Measurements from ENCODE around the gene SPINK4.

The SPINK4 gene

DNA sequence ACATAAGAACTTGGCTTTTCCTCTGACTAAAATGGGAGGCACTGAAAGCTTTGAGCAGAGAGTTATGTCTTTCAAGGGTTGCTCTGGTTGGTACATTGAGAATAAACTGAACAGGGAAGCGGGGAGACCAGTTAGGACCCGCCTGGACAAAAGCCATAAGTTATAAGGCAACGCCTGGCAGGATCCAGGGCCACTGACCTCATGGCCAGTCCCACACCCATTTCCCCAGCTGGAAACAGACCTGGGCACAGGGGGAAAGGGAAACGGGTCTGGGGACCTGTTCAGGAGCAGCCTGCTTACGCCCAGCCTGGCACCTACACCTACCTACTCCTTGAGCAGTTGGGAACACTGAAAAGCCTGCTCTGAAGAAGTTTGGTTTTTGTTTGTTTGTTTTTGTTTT lies 1.3 kb downstream of the SPINK4 start:
- TF ChIP-seq, protein P1, sequence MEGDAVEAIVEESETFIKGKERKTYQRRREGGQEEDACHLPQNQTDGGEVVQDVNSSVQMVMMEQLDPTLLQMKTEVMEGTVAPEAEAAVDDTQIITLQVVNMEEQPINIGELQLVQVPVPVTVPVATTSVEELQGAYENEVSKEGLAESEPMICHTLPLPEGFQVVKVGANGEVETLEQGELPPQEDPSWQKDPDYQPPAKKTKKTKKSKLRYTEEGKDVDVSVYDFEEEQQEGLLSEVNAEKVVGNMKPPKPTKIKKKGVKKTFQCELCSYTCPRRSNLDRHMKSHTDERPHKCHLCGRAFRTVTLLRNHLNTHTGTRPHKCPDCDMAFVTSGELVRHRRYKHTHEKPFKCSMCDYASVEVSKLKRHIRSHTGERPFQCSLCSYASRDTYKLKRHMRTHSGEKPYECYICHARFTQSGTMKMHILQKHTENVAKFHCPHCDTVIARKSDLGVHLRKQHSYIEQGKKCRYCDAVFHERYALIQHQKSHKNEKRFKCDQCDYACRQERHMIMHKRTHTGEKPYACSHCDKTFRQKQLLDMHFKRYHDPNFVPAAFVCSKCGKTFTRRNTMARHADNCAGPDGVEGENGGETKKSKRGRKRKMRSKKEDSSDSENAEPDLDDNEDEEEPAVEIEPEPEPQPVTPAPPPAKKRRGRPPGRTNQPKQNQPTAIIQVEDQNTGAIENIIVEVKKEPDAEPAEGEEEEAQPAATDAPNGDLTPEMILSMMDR (IDR thresholded peaks at IDR 0.05; ENCODE audit: extremely low read depth, missing control alignments) = no peak
- no peak for DNase-seq (ENCODE audit: low spot score)

DNA sequence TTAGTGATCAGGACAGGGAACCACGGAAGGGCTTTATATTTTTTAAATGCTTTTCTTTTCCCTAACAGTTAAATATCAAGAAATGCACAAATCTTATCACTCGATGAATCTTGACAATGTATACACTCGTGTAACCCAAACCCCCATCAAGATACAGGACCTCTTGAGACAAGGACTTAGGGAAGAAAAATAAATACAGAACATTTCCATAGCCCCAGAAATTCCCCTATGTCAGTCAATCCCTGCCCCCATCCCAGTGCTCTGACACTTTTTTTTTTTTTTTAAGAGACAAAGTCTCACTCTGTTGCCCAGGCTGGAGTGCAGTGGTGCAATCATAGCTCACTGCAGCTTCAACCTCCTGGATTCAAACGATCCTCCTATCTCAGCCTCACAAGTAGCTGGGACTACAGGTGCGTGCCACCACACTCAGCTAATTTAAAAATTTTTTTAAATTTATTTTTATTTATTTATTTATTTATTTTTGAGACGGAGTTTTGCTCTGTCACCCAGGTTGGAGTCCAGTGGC lies 2.7 kb downstream of the SPINK4 start:
- TF ChIP-seq, protein P1 (IDR thresholded peaks at IDR 0.05; ENCODE audit: extremely low read depth, missing control alignments) = no peak
- no peak for DNase-seq (ENCODE audit: low spot score)

DNA sequence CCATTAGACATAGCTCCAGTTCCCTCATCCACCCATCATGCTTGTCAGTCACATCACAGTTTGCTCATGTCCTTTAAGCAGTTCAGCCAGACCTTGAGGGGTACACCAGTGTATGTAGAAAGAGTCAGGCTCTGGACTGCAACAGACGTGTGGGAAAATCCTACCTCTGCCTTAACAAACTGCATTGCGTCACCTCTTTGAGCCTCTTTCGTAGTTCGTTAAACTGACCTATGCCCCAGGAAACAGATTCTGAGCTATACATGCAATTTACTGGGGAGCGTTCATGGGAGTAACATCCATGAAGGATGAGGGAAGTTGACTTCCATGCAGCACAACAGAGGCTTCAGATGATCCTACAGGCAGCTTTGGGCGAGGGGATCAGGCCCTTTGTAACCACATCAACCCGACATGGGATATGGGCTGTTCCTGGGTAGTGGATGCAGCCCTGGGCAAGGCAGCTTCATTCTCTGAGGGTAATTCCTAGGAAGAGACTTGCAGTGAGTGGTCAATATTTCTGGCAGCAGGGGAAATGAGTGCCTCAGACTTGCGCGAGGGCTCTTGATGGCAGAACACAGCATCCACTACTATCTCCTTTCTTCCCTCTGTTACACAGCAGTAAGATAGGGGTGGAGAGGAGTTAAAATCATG lies 4.3 kb downstream of the SPINK4 start:
- TF ChIP-seq, protein P1 (IDR thresholded peaks at IDR 0.05; ENCODE audit: extremely low read depth, missing control alignments) = no peak
- no peak for DNase-seq (ENCODE audit: low spot score)

DNA sequence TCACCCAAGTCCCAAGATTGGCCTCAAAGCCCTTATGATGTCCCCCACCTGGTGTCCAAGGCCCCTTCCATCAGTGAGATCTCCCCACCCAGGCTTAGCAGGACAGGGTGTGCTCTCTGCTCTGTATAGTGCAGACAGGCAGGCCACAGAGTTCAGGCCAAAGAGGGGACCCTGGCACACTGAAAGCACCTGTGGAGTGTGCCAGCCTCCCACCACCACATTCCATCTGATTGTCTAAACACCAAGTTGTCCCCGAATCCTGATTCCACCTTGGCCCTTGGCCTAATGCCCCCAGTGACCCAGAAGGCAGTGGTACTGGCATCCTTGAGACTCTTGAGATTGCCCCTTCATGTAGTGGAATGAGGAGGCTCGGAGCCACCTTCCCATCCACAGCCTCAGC lies 5.4 kb downstream of the SPINK4 start:
- TF ChIP-seq, protein P1 (IDR thresholded peaks at IDR 0.05; ENCODE audit: extremely low read depth, missing control alignments) = no peak
- no peak for DNase-seq (ENCODE audit: low spot score)

DNA sequence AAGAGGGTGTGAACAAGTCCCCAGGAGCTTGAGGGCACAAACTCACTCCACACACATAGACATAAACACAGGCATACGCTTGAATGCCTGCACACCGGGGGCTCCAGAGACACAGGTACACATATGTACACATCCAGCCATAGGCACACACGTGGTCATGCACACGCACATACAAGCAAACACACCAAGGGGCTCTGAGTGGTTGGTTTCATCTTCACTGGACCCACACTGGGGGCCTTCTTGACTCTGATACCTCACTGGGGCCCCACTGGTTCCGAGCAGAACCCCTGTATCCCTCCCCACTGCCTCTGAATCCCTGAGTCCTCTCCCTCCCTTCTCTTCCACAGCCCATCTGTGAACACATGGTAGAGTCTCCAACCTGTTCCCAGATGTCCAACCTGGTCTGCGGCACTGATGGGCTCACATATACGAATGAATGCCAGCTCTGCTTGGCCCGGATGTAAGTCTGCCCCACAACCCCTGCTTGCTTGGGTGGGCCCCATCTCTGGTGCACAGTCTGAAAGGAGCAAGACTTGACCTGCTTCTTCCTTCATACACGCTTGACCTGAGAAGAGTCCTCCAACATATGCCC lies 6.4 kb downstream of the SPINK4 start:
- TF ChIP-seq, protein P1 (IDR thresholded peaks at IDR 0.05; ENCODE audit: extremely low read depth, missing control alignments) = no peak
- no peak for DNase-seq (ENCODE audit: low spot score)

DNA sequence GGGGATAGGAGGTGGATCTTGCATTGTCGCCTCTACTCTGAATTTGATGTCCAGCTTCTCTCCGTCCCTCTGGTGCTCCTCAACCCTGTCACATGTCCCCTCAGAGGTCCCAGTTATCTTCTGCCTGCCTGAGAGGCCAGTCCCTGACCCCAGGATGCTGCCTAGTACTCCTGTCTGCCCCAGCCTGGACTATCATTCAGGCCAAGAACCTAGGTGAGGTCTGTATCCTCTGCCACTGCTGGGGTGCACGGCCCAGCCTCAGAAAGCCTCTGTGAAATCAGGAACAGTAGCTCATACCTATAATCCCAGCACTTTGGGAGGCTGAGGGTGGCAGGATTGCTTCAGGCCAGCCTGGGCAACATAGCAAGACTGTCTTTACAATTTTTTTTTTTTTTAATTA lies 8.6 kb downstream of the SPINK4 start:
- DNase-seq (ENCODE audit: low spot score) = no peak
- TF ChIP-seq, protein P1 (IDR thresholded peaks at IDR 0.05; ENCODE audit: extremely low read depth, missing control alignments) = no peak

DNA sequence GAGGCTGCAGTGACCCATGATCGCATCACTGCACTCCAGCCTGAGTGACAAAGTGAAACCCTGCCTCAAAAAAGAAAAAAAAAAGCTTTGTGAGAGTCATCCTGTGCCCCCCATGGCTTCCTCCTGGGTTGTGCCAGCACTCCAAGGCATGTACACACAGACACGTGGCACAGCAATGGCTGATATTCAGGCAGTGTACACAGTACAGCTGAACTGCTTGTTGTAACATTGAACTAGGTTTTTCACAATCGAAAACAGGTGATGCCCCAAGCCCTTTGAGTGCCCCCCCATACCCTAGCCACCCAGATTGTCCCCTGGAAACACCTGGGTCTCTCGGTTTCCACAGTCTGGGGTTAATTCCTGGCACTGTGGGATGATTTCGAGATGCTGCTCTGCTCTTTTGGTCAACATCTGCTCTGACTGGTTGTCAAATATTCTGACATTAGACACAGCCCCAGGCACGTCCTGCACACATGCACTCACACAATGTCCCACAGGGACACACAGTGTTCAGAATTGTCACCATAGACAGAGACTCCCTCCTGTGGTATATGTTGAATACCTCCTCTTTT lies 9.2 kb downstream of the SPINK4 start:
- TF ChIP-seq, protein P1 (IDR thresholded peaks at IDR 0.05; ENCODE audit: extremely low read depth, missing control alignments) = no peak
- DNase-seq (ENCODE audit: low spot score) = peak; percentile 22
